ENCODE measurements around the gene KRTAP5-4. TPM values are rescaled to one million over a fixed set of nuclear protein-coding genes. Genes with fewer than 3 reads are reported as not detected.

The KRTAP5-4 gene
- total and polyA plus RNA-seq, 7 donors: not detected

DNA sequence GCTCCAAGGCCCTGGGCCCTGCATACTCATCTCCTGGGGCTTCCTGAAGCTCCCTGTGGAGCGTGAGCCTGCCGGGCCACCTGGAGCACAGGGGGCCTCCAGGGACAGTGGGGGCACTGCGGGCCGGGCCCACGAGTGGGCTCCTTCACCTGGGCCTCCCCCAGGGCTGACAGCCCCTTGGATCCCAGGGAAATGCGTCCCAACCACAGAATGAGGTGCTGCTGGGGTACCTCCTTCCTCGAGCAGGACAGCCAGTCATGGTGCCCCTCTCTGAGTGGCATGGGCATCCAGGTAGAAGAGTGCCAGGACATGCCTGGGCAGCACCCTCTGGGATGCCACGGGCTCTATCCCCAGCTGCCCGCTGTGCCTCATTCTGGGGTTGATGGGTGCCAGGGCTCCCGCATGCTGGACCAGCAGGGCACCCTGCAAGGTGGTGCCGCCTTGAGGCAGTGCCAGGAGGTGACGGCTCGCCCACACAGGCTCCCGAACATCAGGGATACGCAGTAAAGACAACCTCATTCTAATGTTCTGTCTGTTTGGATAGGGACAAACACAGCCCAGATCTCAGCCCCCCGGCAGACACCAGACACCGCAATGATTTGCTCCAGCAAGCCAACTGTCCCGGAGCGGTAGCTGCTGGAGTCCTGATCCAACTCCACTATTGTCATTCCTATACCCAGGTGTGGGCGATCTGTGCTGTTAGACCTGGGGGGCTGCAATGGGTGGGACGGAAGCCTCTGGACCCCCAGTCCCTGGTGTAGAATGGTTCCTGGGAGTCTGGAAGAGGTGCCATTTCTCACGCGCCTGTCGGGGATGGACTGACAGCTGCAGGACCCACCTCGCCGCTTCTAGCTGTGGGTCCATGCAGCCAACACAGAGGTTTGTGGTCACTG lies 33.5 kb upstream of the KRTAP5-4 start:
- Histone ChIP-seq H3K36me3 (ENCODE audit: insufficient read depth in 1 of 2, low read depth in 1 of 2) (no peaks in the 10 kb centered on the region), H3K27ac (no peak overlapping the region), H3K9me3 (no peaks in the 10 kb centered on the region), H3K4me1 (no peaks in the 10 kb centered on the region), H3K4me3 (no peak overlapping the region), H3K27me3 (ENCODE audit: insufficient read depth in 3 of 3, low read length in 2 of 3) (peaks cover 0 to 3% (median 2%) of the 10 kb centered on the region in 3 donors)
- WGBS, 3 donors: 79 to 83% (median 82%) methylated on average over 26 of the region's 26 CpGs
- no peak for TF ChIP-seq CTCF (IDR thresholded peaks at IDR 0.05)
- no peak for ATAC-seq
- no peak for DNase-seq
- intact Hi-C loops (cut with DNase I): loop anchor here in 1 of 2 donors (2.0 kb wide), 1 partner anchor 497 kb away; no protein-coding TSS in a partner anchor

GRCh38 chr11:1654388-1655167 lies 32.6 kb upstream of the KRTAP5-4 start:
- Histone ChIP-seq H3K9me3 (no peaks in the 10 kb centered on the region), H3K27ac (no peak overlapping the region), H3K36me3 (ENCODE audit: insufficient read depth in 1 of 2, low read depth in 1 of 2) (no peaks in the 10 kb centered on the region), H3K4me1 (no peaks in the 10 kb centered on the region), H3K27me3 (ENCODE audit: insufficient read depth in 3 of 3, low read length in 2 of 3) (peaks cover 0 to 3% (median 2%) of the 10 kb centered on the region in 3 donors), H3K4me3 (no peak overlapping the region)
- no peak for TF ChIP-seq CTCF (IDR thresholded peaks at IDR 0.05)
- no peak for DNase-seq
- ATAC-seq: no peak
- WGBS, 3 donors: 75 to 81% (median 80%) methylated on average over 21 of the region's 21 CpGs
- intact Hi-C loops (cut with DNase I): loop anchor here in 1 of 2 donors (2.0 to 5.0 kb wide), 2 partner anchors 38 to 498 kb away; no protein-coding TSS in a partner anchor

GRCh38 chr11:1653541-1654387 lies 31.8 kb upstream of the KRTAP5-4 start:
- Histone ChIP-seq H3K4me3 (no peak overlapping the region), H3K36me3 (ENCODE audit: insufficient read depth in 1 of 2, low read depth in 1 of 2) (no peaks in the 10 kb centered on the region), H3K9me3 (no peaks in the 10 kb centered on the region), H3K27ac (no peak overlapping the region), H3K27me3 (ENCODE audit: insufficient read depth in 3 of 3, low read length in 2 of 3) (peaks cover 0 to 3% (median 2%) of the 10 kb centered on the region in 3 donors), H3K4me1 (no peaks in the 10 kb centered on the region)
- 85 to 91% (median 88%) methylated on average over 14 of the region's 14 CpGs for WGBS, 3 donors
- ATAC-seq (no peak), DNase-seq (no peak)
- intact Hi-C loops (cut with DNase I): loop anchor here in 1 of 2 donors (2.0 to 5.0 kb wide), 2 partner anchors 39 to 499 kb away; no protein-coding TSS in a partner anchor
- TF ChIP-seq CTCF (IDR thresholded peaks at IDR 0.05): no peak

- peak; percentile 79 to 95 (median 92) for ATAC-seq
- H3K4me3 ChIP-seq: no peak overlapping the region
- H3K9me3 ChIP-seq: no peaks in the 10 kb centered on the region
- H3K4me1 ChIP-seq: no peaks in the 10 kb centered on the region
- intact Hi-C loops (cut with DNase I): loop anchor here in 1 of 2 donors (1.0 to 5.0 kb wide), 2 partner anchors 39 to 179 kb away; no protein-coding TSS in a partner anchor
- DNase-seq: peak; percentile 77 to 87
- no peak overlapping the region for H3K27ac ChIP-seq
- H3K36me3 ChIP-seq (ENCODE audit: insufficient read depth in 1 of 2, low read depth in 1 of 2): no peaks in the 10 kb centered on the region
- WGBS, 3 donors: 33 to 35% (median 35%) methylated on average over 33 to 34 of the region's 34 CpGs
- peaks cover 0 to 3% (median 2%) of the 10 kb centered on the region in 3 donors for H3K27me3 ChIP-seq (ENCODE audit: insufficient read depth in 3 of 3, low read length in 2 of 3)
- peak; percentile 98 for TF ChIP-seq CTCF (IDR thresholded peaks at IDR 0.05)
Measured at GRCh38 chr11:1652771-1653540, 31.0 kb upstream of the KRTAP5-4 start.

Data from psoas muscle (tissue), 8 donors.